ENCODE measurements around the gene PLAAT1. TPM values are rescaled to one million over a fixed set of nuclear protein-coding genes. Genes with fewer than 3 reads are reported as not detected.

The PLAAT1 gene
- polyA plus RNA-seq, 12 donors, result 11.7 to 29.1 (median 23.7) TPM; not detected in 1

GRCh38 chr3:193248848-193249468 lies 7.9 kb downstream of the PLAAT1 start:
- DNase-seq, result no peak

GRCh38 chr3:193250492-193250891 lies 9.5 kb downstream of the PLAAT1 start:
- DNase-seq, result no peak

GRCh38 chr3:193253986-193254660 lies 13.1 kb downstream of the PLAAT1 start:
- no peak for DNase-seq

- DNase-seq, result no peak
Measured at GRCh38 chr3:193261970-193262369, 20.9 kb downstream of the PLAAT1 start.

- no peak for DNase-seq
Measured at GRCh38 chr3:193262707-193263106, 21.7 kb downstream of the PLAAT1 start.

- no peak for DNase-seq
Measured at GRCh38 chr3:193269343-193270028, 28.5 kb downstream of the PLAAT1 start.

- no peak for DNase-seq
Measured at GRCh38 chr3:193270451-193270850, 29.4 kb downstream of the PLAAT1 start.

GRCh38 chr3:193271101-193271840 lies 30.2 kb downstream of the PLAAT1 start:
- no peak for DNase-seq

- no peak for DNase-seq
Measured at GRCh38 chr3:193292386-193292785, 51.4 kb downstream of the PLAAT1 start.

- no peak for DNase-seq
Measured at GRCh38 chr3:193295985-193296384, 55.0 kb downstream of the PLAAT1 start.

GRCh38 chr3:193297421-193297820 lies 56.4 kb downstream of the PLAAT1 start:
- DNase-seq, result no peak

GRCh38 chr3:193301433-193301832 lies 60.4 kb downstream of the PLAAT1 start:
- no peak for DNase-seq

- DNase-seq, result no peak
Measured at GRCh38 chr3:193305356-193305755, 64.3 kb downstream of the PLAAT1 start.

- DNase-seq, result no peak
Measured at GRCh38 chr3:193310914-193311723, 70.1 kb downstream of the PLAAT1 start.

- no peak for DNase-seq
Measured at GRCh38 chr3:193313061-193313958, 72.3 kb downstream of the PLAAT1 start.

- no peak for DNase-seq
Measured at GRCh38 chr3:193314161-193314560, 73.1 kb downstream of the PLAAT1 start.

- peak; percentile 14 for DNase-seq
Measured at GRCh38 chr3:193317682-193318300, 76.8 kb downstream of the PLAAT1 start.
